ENCODE measurements around the gene CDHR1.

CDHR1 gene

GRCh38 chr10:84202349-84202748 lies 8.0 kb downstream of the CDHR1 start:
- no peak for TF ChIP-seq CTCF (IDR thresholded peaks at IDR 0.05; ENCODE audit: insufficient read depth, missing control alignments)
- FAIRE-seq (no peak), DNase-seq (ENCODE audit: insufficient read length, low spot score) (no peak)

- peak; percentile 50 for DNase-seq (ENCODE audit: insufficient read length, low spot score)
- TF ChIP-seq CTCF (IDR thresholded peaks at IDR 0.05; ENCODE audit: insufficient read depth, missing control alignments): peak; percentile 44
- no peak for FAIRE-seq
Observed at GRCh38 chr10:84204122-84204521, 9.8 kb downstream of the CDHR1 start.

- DNase-seq (ENCODE audit: insufficient read length, low spot score) (no peak), FAIRE-seq (no peak)
- no peak for TF ChIP-seq CTCF (IDR thresholded peaks at IDR 0.05; ENCODE audit: insufficient read depth, missing control alignments)
Observed at GRCh38 chr10:84204610-84205009, 10.3 kb downstream of the CDHR1 start.

- TF ChIP-seq CTCF (IDR thresholded peaks at IDR 0.05; ENCODE audit: insufficient read depth, missing control alignments): peak; percentile 98
- DNase-seq (ENCODE audit: insufficient read length, low spot score) (peak; percentile 67), FAIRE-seq (no peak)
Observed at GRCh38 chr10:84205049-84205852, 10.9 kb downstream of the CDHR1 start.

- TF ChIP-seq CTCF (IDR thresholded peaks at IDR 0.05; ENCODE audit: insufficient read depth, missing control alignments): no peak
- DNase-seq (ENCODE audit: insufficient read length, low spot score): no peak
- FAIRE-seq: no peak
Observed at GRCh38 chr10:84205853-84206525, 11.7 kb downstream of the CDHR1 start.

GRCh38 chr10:84208023-84208422 lies 13.7 kb downstream of the CDHR1 start:
- FAIRE-seq (no peak), DNase-seq (ENCODE audit: insufficient read length, low spot score) (no peak)
- no peak for TF ChIP-seq CTCF (IDR thresholded peaks at IDR 0.05; ENCODE audit: insufficient read depth, missing control alignments)

- DNase-seq (ENCODE audit: insufficient read length, low spot score) (no peak), FAIRE-seq (no peak)
- TF ChIP-seq CTCF (IDR thresholded peaks at IDR 0.05; ENCODE audit: insufficient read depth, missing control alignments): no peak
Observed at GRCh38 chr10:84211566-84211965, 17.2 kb downstream of the CDHR1 start.

Measured in D721Med (cell line).